ENCODE measurements around the gene ZNF253. TPM values are rescaled to one million over a fixed set of nuclear protein-coding genes. Genes with fewer than 3 reads are reported as not detected.
"Not testable (repeated sequence)": the region's sequence is repeated elsewhere in the genome, so short reads cannot be mapped to it uniquely, and the experiment has no call there.

Gene ZNF253
- total RNA-seq, 1 experiment from 2014 or later, result not detected

- TF ChIP-seq REST (IDR thresholded peaks at IDR 0.05; ENCODE audit: low read depth) (no peak), FOSL1 (IDR thresholded peaks at IDR 0.05; ENCODE audit: low read depth) (no peak), ZBTB33 (IDR thresholded peaks at IDR 0.05; ENCODE audit: extremely low read depth, insufficient replicate concordance, low read length) (no peak), SRF (IDR thresholded peaks at IDR 0.05; ENCODE audit: low read depth) (no peak)
- TF ChIP-seq, protein P1, sequence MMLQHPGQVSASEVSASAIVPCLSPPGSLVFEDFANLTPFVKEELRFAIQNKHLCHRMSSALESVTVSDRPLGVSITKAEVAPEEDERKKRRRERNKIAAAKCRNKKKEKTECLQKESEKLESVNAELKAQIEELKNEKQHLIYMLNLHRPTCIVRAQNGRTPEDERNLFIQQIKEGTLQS (IDR thresholded peaks at IDR 0.05), result no peak
Observed at GRCh38 chr19:19847781-19848180, 17.9 kb upstream of the ZNF253 start (continued).

- ChIA-PET CTCF (no interaction called here), POLR2A (no interaction called here), RAD21 (ENCODE audit: low non-redundant PET in 1 of 2, low total read pairs in 2 of 2, uncharacterized antibody in 2 of 2, unreplicated experiment in 2 of 2) (no interaction called here)
- Histone ChIP-seq H3K4me2 (ENCODE audit: low read length) (no peak overlapping the region), H3K4me3 (replicated peaks in 1 of 2; ENCODE audit: low read depth in 1 of 2, low read length in 2 of 2) (no peak overlapping the region), H4K20me1 (ENCODE audit: insufficient read depth) (no peaks in the 10 kb centered on the region), H2AFZ (ENCODE audit: low read depth, low read length, poor library complexity, severe bottlenecking) (no peak overlapping the region), H3K27ac (ENCODE audit: low read depth, low read length) (no peak overlapping the region), H3K27me3 (ENCODE audit: insufficient read depth, low read length) (no peaks in the 10 kb centered on the region), H3K9me3 (ENCODE audit: control insufficient read depth in 1 of 2, insufficient read depth in 1 of 2, low read depth in 1 of 2, low read length in 2 of 2) (peaks cover 9 to 11% of the 10 kb centered on the region in 2 experiments; a peak in 3 of 4 replicates), H3K4me1 (ENCODE audit: control insufficient read depth in 1 of 2, insufficient read depth in 2 of 2, low read length in 2 of 2) (no peaks in the 10 kb centered on the region), H3K9ac (ENCODE audit: low read length) (no peak overlapping the region), H3K36me3 (ENCODE audit: control insufficient read depth in 1 of 2, insufficient read depth in 2 of 2, low read length in 2 of 2) (no peaks in the 10 kb centered on the region), H3K79me2 (ENCODE audit: insufficient read depth, low read length) (no peaks in the 10 kb centered on the region), H3K9me2 (ENCODE audit: insufficient read depth) (no peaks in the 10 kb centered on the region)
- BruUV-seq (replicated peaks), result no TSS peak
- intact Hi-C loops (cut with micrococcal nuclease), result no loop called here
- TF ChIP-seq EZH2phosphoT487 (IDR thresholded peaks at IDR 0.05; ENCODE audit: borderline replicate concordance) (no peak), ZNF274 (IDR thresholded peaks at IDR 0.05; ENCODE audit: low read depth, low read length) (no peak), SP1 (IDR thresholded peaks at IDR 0.05; ENCODE audit: low read depth) (no peak), ZBTB33 (IDR thresholded peaks at IDR 0.05; ENCODE audit: extremely low read depth, insufficient replicate concordance, low read length) (no peak), POLR2AphosphoS5 (IDR thresholded peaks at IDR 0.05; ENCODE audit: low read depth, low read length) (no peak), YY1 (IDR thresholded peaks at IDR 0.05; ENCODE audit: extremely low read depth, insufficient replicate concordance, low read depth, low read length) (no peak)
- DNase-seq (ENCODE audit: low read depth, low spot score), result no peak
- ATAC-seq, result no peak
Observed at GRCh38 chr19:19849056-19849455, 16.6 kb upstream of the ZNF253 start.

DNA sequence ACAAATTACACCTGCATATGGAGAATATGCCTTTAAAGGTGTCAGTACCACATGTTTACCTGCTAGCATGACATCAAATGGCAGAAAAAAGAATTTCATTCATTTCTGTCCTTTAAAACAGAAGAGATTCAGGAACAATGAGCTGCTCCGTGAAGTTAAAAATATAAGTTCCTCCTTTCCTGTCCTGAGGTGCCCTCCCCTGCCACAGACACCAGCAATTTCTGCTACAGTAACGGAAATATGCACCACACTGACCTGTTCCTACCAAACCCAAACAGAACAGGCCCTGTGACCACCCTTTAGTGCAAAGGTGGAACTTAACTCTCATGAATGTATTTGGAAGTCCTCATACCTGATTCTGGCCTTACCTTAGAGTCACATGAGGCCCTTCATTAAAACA lies 13.9 kb upstream of the ZNF253 start:
- intact Hi-C loops (cut with micrococcal nuclease); H3K4me1 ChIP-seq (ENCODE audit: control insufficient read depth in 1 of 2, insufficient read depth in 2 of 2, low read length in 2 of 2); H3K4me3 ChIP-seq (replicated peaks in 1 of 2; ENCODE audit: low read depth in 1 of 2, low read length in 2 of 2); H3K27me3 ChIP-seq (ENCODE audit: insufficient read depth, low read length); H3K36me3 ChIP-seq (ENCODE audit: control insufficient read depth in 1 of 2, insufficient read depth in 2 of 2, low read length in 2 of 2); POLR2A ChIA-PET; H3K9me3 ChIP-seq (ENCODE audit: control insufficient read depth in 1 of 2, insufficient read depth in 1 of 2, low read depth in 1 of 2, low read length in 2 of 2); ATAC-seq; DNase-seq (ENCODE audit: low read depth, low spot score); H3K9ac ChIP-seq (ENCODE audit: low read length); H4K20me1 ChIP-seq (ENCODE audit: insufficient read depth); H3K9me2 ChIP-seq (ENCODE audit: insufficient read depth); H3K4me2 ChIP-seq (ENCODE audit: low read length); BruUV-seq (replicated peaks); RAD21 ChIA-PET (ENCODE audit: low non-redundant PET in 1 of 2, low total read pairs in 2 of 2, uncharacterized antibody in 2 of 2, unreplicated experiment in 2 of 2); CTCF ChIA-PET; H2AFZ ChIP-seq (ENCODE audit: low read depth, low read length, poor library complexity, severe bottlenecking); H3K79me2 ChIP-seq (ENCODE audit: insufficient read depth, low read length); H3K27ac ChIP-seq (ENCODE audit: low read depth, low read length): not testable (repeated sequence)

All from HCT116 (cell line).